ENCODE measurements around the gene TPPP2. TPM values are rescaled to one million over a fixed set of nuclear protein-coding genes. Genes with fewer than 3 reads are reported as not detected.

The TPPP2 gene
- total and polyA plus RNA-seq, 2 of the 4 experiments (the other 2 are of a cell fraction), result not detected

- no peak within 1 kb of the TSS for H3K18ac ChIP-seq (ENCODE audit: low read depth, low read length)
- no peaks in the 10 kb centered on the region for H3K79me1 ChIP-seq (ENCODE audit: low read depth in 1 of 2, low read length in 2 of 2)
- no peak within 1 kb of the TSS for H4K8ac ChIP-seq (ENCODE audit: low read depth in 2 of 2, low read length in 2 of 2)
- ChIA-PET POLR2A (ENCODE audit: unreplicated experiment) (no interaction called here), CTCF (interaction anchor here (3.8 kb wide), 1 partner anchor 20 kb away, joined by 11 read pairs; no protein-coding TSS in a partner anchor)
- peaks cover 2% of the 10 kb centered on the region; the same call in 1 of the 2 replicates for H3K4me1 ChIP-seq (ENCODE audit: control insufficient read depth, insufficient read depth, low read length)
- H2BK120ac ChIP-seq (ENCODE audit: low read depth, low read length), result no peak within 1 kb of the TSS
- H4K91ac ChIP-seq (ENCODE audit: insufficient read depth, low read depth, low read length), result no peak within 1 kb of the TSS
- H3K4me2 ChIP-seq (ENCODE audit: low read depth, low read length), result no peak within 1 kb of the TSS
- no peaks in the 10 kb centered on the region for H3K36me3 ChIP-seq (ENCODE audit: control insufficient read depth, insufficient read depth, low read length)
- H2AK5ac ChIP-seq (ENCODE audit: low read depth, low read length), result no peak within 1 kb of the TSS
- no peak within 1 kb of the TSS for H2BK20ac ChIP-seq (ENCODE audit: low read depth, low read length)
- H3K4me3 ChIP-seq (ENCODE audit: insufficient read depth, low read depth, low read length), result no peak within 1 kb of the TSS
- H2AK9ac ChIP-seq (replicated peaks; ENCODE audit: low read depth, low read length, poor library complexity), result no peak within 1 kb of the TSS
- H3K9ac ChIP-seq (ENCODE audit: low read depth, low read length), result no peak within 1 kb of the TSS
- no peak within 1 kb of the TSS for H3K14ac ChIP-seq (replicated peaks; ENCODE audit: low read depth, low read length)
- WGBS, 2 experiments (ENCODE audit: extremely low coverage in 2 of 2, insufficient read length in 1 of 2), result 58% methylated on average over 2 of the region's 5 CpGs; no CpG with 5 or more reads in 1 of the 2 experiments
- H2AFZ ChIP-seq (replicated peaks; ENCODE audit: low read length, poor library complexity), result no peak within 1 kb of the TSS
- H3K23ac ChIP-seq (ENCODE audit: low read depth, low read length), result no peak within 1 kb of the TSS
- no peak within 1 kb of the TSS for H3K27ac ChIP-seq (ENCODE audit: insufficient read depth, low read length)
- in situ Hi-C loops (cut with MboI; ENCODE audit: low sequenced_read_pairs) (no loop called here), dilution Hi-C loops (cut with HindIII; ENCODE audit: low sequenced_read_pairs, unreplicated experiment) (no loop called here), intact Hi-C loops (cut with micrococcal nuclease) (no loop called here)
- no peak within 1 kb of the TSS for H3K56ac ChIP-seq (ENCODE audit: extremely low read depth, insufficient read depth, low read length)
- peaks cover 58% of the 10 kb centered on the region for H3K27me3 ChIP-seq (ENCODE audit: control insufficient read depth, insufficient read depth, low read length)
- H3K9me1 ChIP-seq (ENCODE audit: insufficient read depth, low read length), result no peaks in the 10 kb centered on the region
- no peak for DNase-seq
- H3K9me3 ChIP-seq (ENCODE audit: control insufficient read depth, insufficient read depth, low read length), result no peaks in the 10 kb centered on the region
- no peak within 1 kb of the TSS for H3K4ac ChIP-seq (ENCODE audit: low read depth, low read length)
- ATAC-seq (ENCODE audit: low read depth), result no peak
- H2BK5ac ChIP-seq (ENCODE audit: low read depth, low read length, poor library complexity, severe bottlenecking), result no peak within 1 kb of the TSS
- BruUV-seq (replicated peaks), result no TSS peak
- no peak within 1 kb of the TSS for H4K5ac ChIP-seq (ENCODE audit: low read depth, low read length)
- H2BK15ac ChIP-seq (ENCODE audit: low read depth, low read length), result no peak within 1 kb of the TSS
- H4K20me1 ChIP-seq (ENCODE audit: insufficient read depth, low read length), result no peaks in the 10 kb centered on the region
- no peak for TF ChIP-seq MAZ (IDR thresholded peaks at IDR 0.05; ENCODE audit: borderline replicate concordance, low read depth, low read length)
- no peak for TF ChIP-seq CEBPB (IDR thresholded peaks at IDR 0.05; ENCODE audit: low read depth, low read length)
- TF ChIP-seq RAD21 (IDR thresholded peaks at IDR 0.05; ENCODE audit: low read length), result no peak
- no peak for TF ChIP-seq CHD1 (IDR thresholded peaks at IDR 0.05; ENCODE audit: low read depth, low read length)
- no peak for TF ChIP-seq MXI1 (IDR thresholded peaks at IDR 0.05; ENCODE audit: borderline replicate concordance, low read depth, low read length)
- TF ChIP-seq USF2 (IDR thresholded peaks at IDR 0.05; ENCODE audit: low read depth, low read length), result no peak
- TF ChIP-seq NFE2L2 (IDR thresholded peaks at IDR 0.05; ENCODE audit: low read depth, low read length), result no peak
- TF ChIP-seq, protein P1, sequence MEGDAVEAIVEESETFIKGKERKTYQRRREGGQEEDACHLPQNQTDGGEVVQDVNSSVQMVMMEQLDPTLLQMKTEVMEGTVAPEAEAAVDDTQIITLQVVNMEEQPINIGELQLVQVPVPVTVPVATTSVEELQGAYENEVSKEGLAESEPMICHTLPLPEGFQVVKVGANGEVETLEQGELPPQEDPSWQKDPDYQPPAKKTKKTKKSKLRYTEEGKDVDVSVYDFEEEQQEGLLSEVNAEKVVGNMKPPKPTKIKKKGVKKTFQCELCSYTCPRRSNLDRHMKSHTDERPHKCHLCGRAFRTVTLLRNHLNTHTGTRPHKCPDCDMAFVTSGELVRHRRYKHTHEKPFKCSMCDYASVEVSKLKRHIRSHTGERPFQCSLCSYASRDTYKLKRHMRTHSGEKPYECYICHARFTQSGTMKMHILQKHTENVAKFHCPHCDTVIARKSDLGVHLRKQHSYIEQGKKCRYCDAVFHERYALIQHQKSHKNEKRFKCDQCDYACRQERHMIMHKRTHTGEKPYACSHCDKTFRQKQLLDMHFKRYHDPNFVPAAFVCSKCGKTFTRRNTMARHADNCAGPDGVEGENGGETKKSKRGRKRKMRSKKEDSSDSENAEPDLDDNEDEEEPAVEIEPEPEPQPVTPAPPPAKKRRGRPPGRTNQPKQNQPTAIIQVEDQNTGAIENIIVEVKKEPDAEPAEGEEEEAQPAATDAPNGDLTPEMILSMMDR (conservative IDR thresholded peaks at IDR 0.05; ENCODE audit: low read depth, low read length), result no peak
- TF ChIP-seq MAFK (IDR thresholded peaks at IDR 0.05; ENCODE audit: low read depth, low read length), result no peak
- no peak for TF ChIP-seq SMC3 (IDR thresholded peaks at IDR 0.05; ENCODE audit: low read depth, low read length)
- TF ChIP-seq FOS (IDR thresholded peaks at IDR 0.05; ENCODE audit: low read depth, low read length), result no peak
- no peak for TF ChIP-seq POLR2A (IDR thresholded peaks at IDR 0.05; ENCODE audit: low read depth, low read length)
- no peak for TF ChIP-seq RCOR1 (IDR thresholded peaks at IDR 0.05; ENCODE audit: insufficient replicate concordance, low read length)
- TF ChIP-seq, protein P2, sequence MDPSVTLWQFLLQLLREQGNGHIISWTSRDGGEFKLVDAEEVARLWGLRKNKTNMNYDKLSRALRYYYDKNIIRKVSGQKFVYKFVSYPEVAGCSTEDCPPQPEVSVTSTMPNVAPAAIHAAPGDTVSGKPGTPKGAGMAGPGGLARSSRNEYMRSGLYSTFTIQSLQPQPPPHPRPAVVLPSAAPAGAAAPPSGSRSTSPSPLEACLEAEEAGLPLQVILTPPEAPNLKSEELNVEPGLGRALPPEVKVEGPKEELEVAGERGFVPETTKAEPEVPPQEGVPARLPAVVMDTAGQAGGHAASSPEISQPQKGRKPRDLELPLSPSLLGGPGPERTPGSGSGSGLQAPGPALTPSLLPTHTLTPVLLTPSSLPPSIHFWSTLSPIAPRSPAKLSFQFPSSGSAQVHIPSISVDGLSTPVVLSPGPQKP (IDR thresholded peaks at IDR 0.05; ENCODE audit: borderline replicate concordance, low read depth, low read length), result no peak
- TF ChIP-seq RFX5 (IDR thresholded peaks at IDR 0.05; ENCODE audit: low read depth, low read length), result no peak
These were observed 4.7 kb downstream of the TPPP2 start, which contains the start of gene RNASE13 for GRCh38 chr14:21034707-21035106. TSS of gene RNASE13 (minus strand) at chr14:21034807. CDS start at chr14:21034288, 519 bp downstream.

Data from IMR-90 (cell line).